HG03039 (cell line): ENCODE results near the gene DSCAML1.
"Not testable (repeated sequence)": the region's sequence is repeated elsewhere in the genome, so short reads cannot be mapped to it uniquely, and the experiment has no call there.

Experiments used
- ATAC-seq: cut with Tn5 transposase; IDR thresholded peaks from one replicate; pipeline ENCODE4 v1.9.1; 2021; ENCODE audit warnings: mild to moderate bottlenecking, moderate library complexity; ENCODE audit not compliant: unreplicated experiment

DSCAML1 gene

GRCh38 chr11:117461396-117462182 lies 335.4 kb downstream of the DSCAML1 start:
- ATAC-seq = no peak

GRCh38 chr11:117459979-117460300 lies 337.1 kb downstream of the DSCAML1 start:
- no peak for ATAC-seq

GRCh38 chr11:117459123-117459978 lies 337.7 kb downstream of the DSCAML1 start:
- no peak for ATAC-seq

GRCh38 chr11:117458275-117459122 lies 338.5 kb downstream of the DSCAML1 start:
- peak; percentile 37 for ATAC-seq

- ATAC-seq = peak; percentile 23
These were observed 339.2 kb downstream of the DSCAML1 start for GRCh38 chr11:117457835-117458234.

- ATAC-seq = no peak
These were observed 339.8 kb downstream of the DSCAML1 start for GRCh38 chr11:117457031-117457785.

- not testable (repeated sequence) for ATAC-seq
These were observed 340.3 kb downstream of the DSCAML1 start for GRCh38 chr11:117456721-117457029.

- peak; percentile 48 for ATAC-seq
These were observed 340.8 kb downstream of the DSCAML1 start for GRCh38 chr11:117456027-117456720.

- ATAC-seq = no peak
These were observed 342.5 kb downstream of the DSCAML1 start for GRCh38 chr11:117454564-117454917.

GRCh38 chr11:117453886-117454563 lies 343.0 kb downstream of the DSCAML1 start:
- ATAC-seq = no peak

- no peak for ATAC-seq
These were observed 347.8 kb downstream of the DSCAML1 start for GRCh38 chr11:117449111-117449693.

- no peak for ATAC-seq
These were observed 352.0 kb downstream of the DSCAML1 start for GRCh38 chr11:117444711-117445658.

GRCh38 chr11:117444256-117444655 lies 352.8 kb downstream of the DSCAML1 start:
- no peak for ATAC-seq

GRCh38 chr11:117443266-117444186 lies 353.5 kb downstream of the DSCAML1 start:
- no peak for ATAC-seq

- ATAC-seq = no peak
These were observed 354.2 kb downstream of the DSCAML1 start for GRCh38 chr11:117442869-117443239.

- ATAC-seq = no peak
These were observed 354.8 kb downstream of the DSCAML1 start for GRCh38 chr11:117442049-117442868.
